ENCODE results near the gene ARID1B. TPM values are rescaled to one million over a fixed set of nuclear protein-coding genes. Genes with fewer than 3 reads are reported as not detected.

ARID1B gene
- total and polyA plus RNA-seq, 2 experiments from 2014 or later = 41.9 to 72.7 TPM

GRCh38 chr6:157131250-157131649 lies 354.1 kb downstream of the ARID1B start:
- DNase-seq (ENCODE audit: low read depth in 1 of 2, low spot score in 1 of 2) = no peak
- H3K36me3 ChIP-seq = peaks cover 2% of the 10 kb centered on the region
- H3K27me3 ChIP-seq = no peaks in the 10 kb centered on the region
- TF ChIP-seq CTCF (IDR thresholded peaks at IDR 0.05; ENCODE audit: low read depth, low read length) = no peak
- H3K4me3 ChIP-seq = no peak overlapping the region
- no peak overlapping the region for H3K27ac ChIP-seq
- no peaks in the 10 kb centered on the region for H3K9me3 ChIP-seq (ENCODE audit: low read depth)
- no peaks in the 10 kb centered on the region for H3K4me1 ChIP-seq (ENCODE audit: low read depth)

GRCh38 chr6:157133856-157134255 lies 356.7 kb downstream of the ARID1B start:
- no peak for TF ChIP-seq CTCF (IDR thresholded peaks at IDR 0.05; ENCODE audit: low read depth, low read length)
- no peaks in the 10 kb centered on the region for H3K4me1 ChIP-seq (ENCODE audit: low read depth)
- peaks cover 5% of the 10 kb centered on the region for H3K36me3 ChIP-seq
- DNase-seq (ENCODE audit: low read depth in 1 of 2, low spot score in 1 of 2) = no peak
- H3K27me3 ChIP-seq = no peaks in the 10 kb centered on the region
- no peak overlapping the region for H3K4me3 ChIP-seq
- no peaks in the 10 kb centered on the region for H3K9me3 ChIP-seq (ENCODE audit: low read depth)
- no peak overlapping the region for H3K27ac ChIP-seq

DNA sequence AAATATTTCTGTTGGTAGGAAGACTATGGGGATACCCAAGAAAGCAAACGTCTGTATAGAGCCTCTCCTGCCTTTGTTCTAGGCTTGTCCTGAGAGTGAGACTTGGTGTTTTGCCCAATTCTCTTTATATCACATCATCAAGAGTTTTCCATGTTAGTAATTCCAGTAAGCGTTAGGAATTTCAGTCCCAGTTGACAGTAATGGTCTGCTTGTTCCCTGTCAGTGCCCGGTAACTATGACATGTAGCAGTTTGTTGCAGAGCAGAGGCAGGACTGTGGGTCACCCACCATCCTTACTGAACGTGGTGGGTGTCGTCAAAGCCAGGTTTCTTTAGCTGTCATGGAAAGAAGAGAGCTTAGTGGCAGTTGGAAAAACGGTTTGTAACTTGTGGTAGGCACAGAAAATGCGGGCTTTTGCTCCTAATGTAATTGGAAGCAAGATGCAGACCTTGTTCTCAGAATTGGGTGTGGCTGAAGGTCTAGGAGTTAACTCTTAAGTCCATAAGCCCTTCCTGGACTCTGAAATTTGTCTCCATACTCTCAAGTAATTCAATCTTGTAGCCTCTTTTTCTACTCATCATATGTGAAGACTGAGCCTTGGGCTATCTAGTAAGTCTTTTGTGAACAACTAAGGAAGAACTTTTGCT lies 357.3 kb downstream of the ARID1B start:
- H3K4me3 ChIP-seq = no peak overlapping the region
- no peaks in the 10 kb centered on the region for H3K4me1 ChIP-seq (ENCODE audit: low read depth)
- peak overlapping the region; percentile 3 for H3K27ac ChIP-seq
- TF ChIP-seq CTCF (IDR thresholded peaks at IDR 0.05; ENCODE audit: low read depth, low read length) = no peak
- H3K36me3 ChIP-seq = peaks cover 5% of the 10 kb centered on the region
- H3K9me3 ChIP-seq (ENCODE audit: low read depth) = no peaks in the 10 kb centered on the region
- no peak for DNase-seq (ENCODE audit: low read depth in 1 of 2, low spot score in 1 of 2)
- no peaks in the 10 kb centered on the region for H3K27me3 ChIP-seq

DNA sequence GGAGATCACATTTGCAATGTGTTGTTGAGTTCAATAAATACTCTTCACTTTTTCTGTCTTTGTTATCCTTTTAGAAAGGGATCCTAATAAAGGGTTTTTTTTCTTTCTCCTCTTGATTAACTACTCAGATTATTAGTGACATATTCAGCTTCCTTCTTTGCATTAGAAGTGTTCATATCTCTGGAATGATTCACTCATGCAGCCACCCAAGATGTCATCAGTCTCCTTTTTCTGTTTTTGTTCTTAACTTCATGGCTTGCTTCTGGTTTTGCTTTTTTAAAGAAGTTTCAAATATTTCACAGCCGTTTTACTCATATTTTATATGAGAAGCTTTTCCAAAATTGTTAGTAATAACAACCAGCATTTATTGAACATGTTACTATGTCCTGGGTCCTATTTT lies 358.5 kb downstream of the ARID1B start:
- no peaks in the 10 kb centered on the region for H3K4me1 ChIP-seq (ENCODE audit: low read depth)
- H3K27me3 ChIP-seq = no peaks in the 10 kb centered on the region
- peaks cover 5% of the 10 kb centered on the region for H3K36me3 ChIP-seq
- TF ChIP-seq CTCF (IDR thresholded peaks at IDR 0.05; ENCODE audit: low read depth, low read length) = no peak
- H3K27ac ChIP-seq = no peak overlapping the region
- no peaks in the 10 kb centered on the region for H3K9me3 ChIP-seq (ENCODE audit: low read depth)
- no peak for DNase-seq (ENCODE audit: low read depth in 1 of 2, low spot score in 1 of 2)
- no peak overlapping the region for H3K4me3 ChIP-seq

DNA sequence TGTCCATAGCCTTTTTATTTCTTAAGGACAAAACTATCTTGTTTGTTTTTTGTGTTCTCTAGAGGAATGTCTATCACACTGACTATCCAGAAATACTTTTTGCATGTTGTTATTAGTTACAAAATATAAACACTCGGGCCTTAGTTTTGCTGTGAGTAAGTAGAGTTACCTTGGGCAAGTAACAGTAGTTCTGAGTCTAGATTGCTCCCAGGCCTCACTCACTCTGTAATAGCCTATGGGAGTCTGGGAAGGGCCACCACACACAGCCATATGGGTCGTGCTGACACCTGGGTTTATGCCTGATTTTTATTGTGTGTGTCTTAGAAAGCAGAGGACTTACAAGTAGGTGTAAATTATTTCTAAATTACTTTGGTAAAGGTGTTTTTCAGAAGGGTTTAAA lies 360.3 kb downstream of the ARID1B start:
- Histone ChIP-seq H3K9me3 (ENCODE audit: low read depth) (no peaks in the 10 kb centered on the region), H3K27me3 (no peaks in the 10 kb centered on the region), H3K27ac (no peak overlapping the region), H3K4me1 (ENCODE audit: low read depth) (peaks cover 3% of the 10 kb centered on the region), H3K4me3 (no peak overlapping the region), H3K36me3 (peaks cover 10% of the 10 kb centered on the region)
- TF ChIP-seq CTCF (IDR thresholded peaks at IDR 0.05; ENCODE audit: low read depth, low read length) = no peak
- no peak for DNase-seq (ENCODE audit: low read depth in 1 of 2, low spot score in 1 of 2)
